ENCODE data around the gene LMBR1L. TPM values are rescaled to one million over a fixed set of nuclear protein-coding genes. Genes with fewer than 3 reads are reported as not detected.

LMBR1L gene
- total RNA-seq, 1 experiment from 2014 or later, result 55.1 TPM

GRCh38 chr12:49147384-49147783 lies 36.7 kb upstream of the LMBR1L start:
- Histone ChIP-seq H3K56ac (ENCODE audit: insufficient read length, low read depth, low read length) (no peak overlapping the region), H3K27ac (ENCODE audit: insufficient read length, low read depth, low read length) (no peak overlapping the region)
- WGBS (ENCODE audit: extremely low coverage, insufficient read length, low lambda C conversion rate), result no CpG with 5 or more reads among the region's 2 CpGs

More at GRCh38 chr12:49147384-49147783, 36.7 kb upstream of the LMBR1L start:
- Mint-ChIP-seq H3K27me3 (ENCODE audit: low read depth) (no peaks in the 10 kb centered on the region; the same call in 1 of the 2 replicates), H3K27ac (no peak overlapping the region), H3K4me1 (no peaks in the 10 kb centered on the region), H3K9me3 (no peaks in the 10 kb centered on the region), H3K4me3 (no peak overlapping the region), H3K36me3 (ENCODE audit: insufficient read depth in 1 of 3, low read depth in 3 of 3) (no peaks in the 10 kb centered on the region)
- Histone ChIP-seq H3T11ph (ENCODE audit: low read length) (no peak overlapping the region), H3K4me2 (ENCODE audit: insufficient read depth, insufficient read length, low read length) (no peak overlapping the region), H3K79me2 (ENCODE audit: insufficient read depth, low read length) (no peaks in the 10 kb centered on the region), H3K23ac (ENCODE audit: insufficient read length, low read depth, low read length) (no peak overlapping the region), H3K4me1 (ENCODE audit: insufficient read depth, low read length) (no peaks in the 10 kb centered on the region), H4K8ac (replicated peaks; ENCODE audit: insufficient read length, low read depth, low read length) (no peak overlapping the region), H3K9ac (ENCODE audit: extremely low read depth, insufficient read length, low read length) (no peak overlapping the region), H4K5ac (ENCODE audit: insufficient read length, low read depth, low read length) (no peak overlapping the region), H2AFZ (ENCODE audit: low read length) (no peak overlapping the region), H3K18ac (ENCODE audit: insufficient read length, low read depth, low read length) (no peak overlapping the region), H3K23me2 (ENCODE audit: insufficient read length, low read depth, low read length, poor library complexity, severe bottlenecking) (no peaks in the 10 kb centered on the region), H3K14ac (ENCODE audit: insufficient read depth, low read length) (no peak overlapping the region), H4K91ac (ENCODE audit: insufficient read length, low read depth, low read length) (no peak overlapping the region), H2BK12ac (ENCODE audit: insufficient read length, low read depth, low read length) (no peak overlapping the region), H4K20me1 (ENCODE audit: control insufficient read depth, insufficient read depth, insufficient read length) (no peaks in the 10 kb centered on the region), H2AK5ac (ENCODE audit: insufficient read length, low read length) (no peak overlapping the region), H2BK20ac (ENCODE audit: low read depth, low read length, poor library complexity, severe bottlenecking) (no peak overlapping the region), H2BK15ac (ENCODE audit: low read depth, low read length) (no peak overlapping the region), H3K4ac (ENCODE audit: low read depth, low read length) (no peak overlapping the region), H3K79me1 (ENCODE audit: insufficient read depth, low read depth, low read length, poor library complexity, severe bottlenecking) (no peaks in the 10 kb centered on the region), H3K27me3 (ENCODE audit: insufficient read depth, low read length) (no peaks in the 10 kb centered on the region), H3K9me3 (ENCODE audit: control insufficient read depth, low read depth, low read length) (no peaks in the 10 kb centered on the region), H2BK5ac (ENCODE audit: insufficient read length, low read length) (no peak overlapping the region), H2BK120ac (ENCODE audit: low read depth, low read length, poor library complexity, severe bottlenecking) (no peak overlapping the region)
- no peak for TF ChIP-seq CTCF (conservative IDR thresholded peaks at IDR 0.05)
- DNase-seq, result no peak

Measured in H9 (cell line).